ELR (cell line): ENCODE measurements around the gene BRF1.
"Not testable (repeated sequence)": the region's sequence is repeated elsewhere in the genome, so short reads cannot be mapped to it uniquely, and the experiment has no call there.

Source experiments
- DNase-seq: peaks from one replicate; pipeline ENCODE4 v3.0.0-alpha.2; 2015; ENCODE audit warnings: low read depth

Gene BRF1

GRCh38 chr14:105315941-105316576 is 15.3 kb upstream of the BRF1 start:
- DNase-seq: no peak

- peak; percentile 44 for DNase-seq
These were observed 14.5 kb upstream of the BRF1 start for GRCh38 chr14:105315211-105315721.

GRCh38 chr14:105314287-105315200 is 13.7 kb upstream of the BRF1 start, which contains the start of gene PACS2:
TSS of gene PACS2 (plus strand) at chr14:105314748. CDS start at chr14:105314919, 171 bp downstream.
- peak; percentile 89 for DNase-seq

- DNase-seq: peak; percentile 26
These were observed 12.8 kb upstream of the BRF1 start for GRCh38 chr14:105313381-105314286.

GRCh38 chr14:105312973-105313372 is 12.2 kb upstream of the BRF1 start:
- DNase-seq: no peak

- no peak for DNase-seq
These were observed 11.0 kb upstream of the BRF1 start for GRCh38 chr14:105311838-105312237.

- DNase-seq: no peak
These were observed 8.6 kb upstream of the BRF1 start for GRCh38 chr14:105309371-105309770.

- no peak for DNase-seq
These were observed 6.4 kb upstream of the BRF1 start for GRCh38 chr14:105307052-105307727.

GRCh38 chr14:105305791-105306190 is 5.0 kb upstream of the BRF1 start:
- DNase-seq: no peak

- no peak for DNase-seq
These were observed 4.5 kb upstream of the BRF1 start for GRCh38 chr14:105305345-105305744.

GRCh38 chr14:105304565-105304964 is 3.8 kb upstream of the BRF1 start:
- no peak for DNase-seq

- no peak for DNase-seq
These were observed 3.1 kb upstream of the BRF1 start for GRCh38 chr14:105303949-105304348.

GRCh38 chr14:105301915-105302249 is 1.1 kb upstream of the BRF1 start:
- not testable (repeated sequence) for DNase-seq

GRCh38 chr14:105301103-105301914 is 508 bp upstream of the BRF1 start:
- DNase-seq: peak; percentile 97

GRCh38 chr14:105299654-105300541 is 903 bp downstream of the BRF1 start:
- peak; percentile 50 for DNase-seq

GRCh38 chr14:105297311-105297710 is 3.5 kb downstream of the BRF1 start:
- DNase-seq: not testable (repeated sequence)

GRCh38 chr14:105294142-105294597 is 6.6 kb downstream of the BRF1 start:
- DNase-seq: no peak

- DNase-seq: no peak
These were observed 7.7 kb downstream of the BRF1 start for GRCh38 chr14:105292826-105293711.
